Spinal cord (tissue), 10 donors: Measurements from ENCODE around the gene CLEC3B. TPM values are rescaled to one million over a fixed set of nuclear protein-coding genes. Genes with fewer than 3 reads are reported as not detected.

ENCODE experiments used
- DNase-seq, 6 donors: peaks; one replicate each; pipeline versions ENCODE4 v3.0.0 to v3.0.0-alpha.2; 2013 to 2015; ENCODE audit warnings: low spot score in 6 of 6, low read depth in 4 of 6
- H3K27ac ChIP-seq: one replicate; pipeline ENCODE4 v1.5.1; 2013; ENCODE audit warnings: low read depth, low read length, control low read depth
- H3K27me3 ChIP-seq: one replicate; pipeline ENCODE4 v1.6.1; 2013; ENCODE audit warnings: low read length; ENCODE audit not compliant: control insufficient read depth, insufficient read depth
- H3K36me3 ChIP-seq: one replicate; pipeline ENCODE4 v1.6.1; 2013; ENCODE audit warnings: low read length; ENCODE audit not compliant: control insufficient read depth, insufficient read depth
- H3K4me1 ChIP-seq: one replicate; pipeline ENCODE4 v1.6.1; 2013; ENCODE audit warnings: low read length; ENCODE audit not compliant: control insufficient read depth, insufficient read depth
- H3K4me3 ChIP-seq: one replicate; pipeline ENCODE4 v1.5.1; 2013; ENCODE audit warnings: low read depth, low read length, control low read depth
- H3K9me3 ChIP-seq: one replicate; pipeline ENCODE4 v1.6.1; 2013; ENCODE audit warnings: low read length; ENCODE audit not compliant: control insufficient read depth, insufficient read depth
- WGBS: methylation state at CpG from one replicate; pipeline ENCODE4 v1.1.5; 2013; ENCODE audit warnings: missing lambda C conversion rate; ENCODE audit not compliant: insufficient coverage; 5-methylcytosine and 5-hydroxymethylcytosine counted together
- polyA plus RNA-seq, 2 donors: library from polyadenylated mRNA; unstranded; fragments of 120-200 nt; gene quantifications; one replicate each; pipeline ENCODE4 v1.2.1, GENCODE V29; 2013; ENCODE audit not compliant: insufficient read length in 2 of 2
- total RNA-seq, 2 donors: library from RNA; depleted of rRNA in 1 of 2; stranded (reverse); fragments of 120-200 nt in 1 of 2; fragments of >200 nt in 1 of 2; gene quantifications; one replicate each; pipeline versions ENCODE4 v1.2.3 to v1.2.4, GENCODE V29; 2013 to 2014
- donor health status: healthy.

CLEC3B gene
- total and polyA plus RNA-seq, 4 donors, result 91.2 to 391 (median 138) TPM

DNA sequence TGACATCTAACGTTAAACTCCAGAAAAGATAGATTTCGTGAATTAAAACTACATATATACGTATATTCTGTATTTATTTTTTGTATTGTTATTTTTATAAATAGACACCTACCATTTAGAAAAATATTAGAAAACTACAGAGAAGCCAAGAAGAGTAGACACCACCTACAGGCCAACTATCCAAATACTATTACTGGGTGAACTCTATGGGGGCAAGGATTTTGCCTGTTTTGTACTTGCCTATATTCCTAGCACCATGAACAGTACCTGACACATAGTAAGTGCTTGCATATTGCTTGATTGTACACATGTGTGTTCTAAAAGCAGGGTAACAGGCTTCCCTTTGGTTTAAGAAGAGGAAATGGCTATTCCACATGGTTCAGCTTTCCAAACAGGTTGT, 24.4 kb upstream of the CLEC3B start:
- no peaks in the 10 kb centered on the region for H3K9me3 ChIP-seq
- no peak overlapping the region for H3K4me3 ChIP-seq
- no CpG with 5 or more reads among the region's 3 CpGs for WGBS
- H3K27me3 ChIP-seq, result no peaks in the 10 kb centered on the region
- DNase-seq, result no peak
- peaks cover 27% of the 10 kb centered on the region for H3K36me3 ChIP-seq
- no peaks in the 10 kb centered on the region for H3K4me1 ChIP-seq
- no peak overlapping the region for H3K27ac ChIP-seq

DNA sequence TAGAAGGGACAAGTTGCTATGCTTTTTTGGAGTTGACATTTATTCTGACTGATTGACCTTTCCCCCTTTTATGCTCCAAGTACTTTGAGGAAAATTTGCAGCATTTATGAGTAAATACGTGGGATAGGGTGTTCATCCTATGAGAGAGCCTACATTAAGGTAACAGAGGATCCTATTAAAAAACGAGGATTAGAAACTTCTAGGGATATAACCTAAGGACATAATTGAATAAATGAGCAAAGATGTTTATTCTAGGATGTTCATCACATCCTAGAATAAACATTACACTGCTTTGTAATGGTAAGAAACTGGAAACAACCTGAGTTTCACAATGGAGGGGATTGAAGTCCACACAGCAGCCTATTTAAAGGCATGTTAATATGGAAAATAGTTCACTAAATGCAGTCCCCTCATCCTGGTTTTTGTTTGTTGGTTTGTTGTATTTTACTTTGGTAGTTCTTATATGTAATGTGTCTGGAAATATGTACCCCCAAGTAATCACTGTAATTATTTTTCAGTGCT, 23.9 kb upstream of the CLEC3B start:
- Histone ChIP-seq H3K27me3 (no peaks in the 10 kb centered on the region), H3K9me3 (no peaks in the 10 kb centered on the region), H3K36me3 (peaks cover 32% of the 10 kb centered on the region), H3K4me3 (no peak overlapping the region), H3K27ac (no peak overlapping the region), H3K4me1 (no peaks in the 10 kb centered on the region)
- DNase-seq, result no peak
- no CpG with 5 or more reads among the region's 2 CpGs for WGBS

DNA sequence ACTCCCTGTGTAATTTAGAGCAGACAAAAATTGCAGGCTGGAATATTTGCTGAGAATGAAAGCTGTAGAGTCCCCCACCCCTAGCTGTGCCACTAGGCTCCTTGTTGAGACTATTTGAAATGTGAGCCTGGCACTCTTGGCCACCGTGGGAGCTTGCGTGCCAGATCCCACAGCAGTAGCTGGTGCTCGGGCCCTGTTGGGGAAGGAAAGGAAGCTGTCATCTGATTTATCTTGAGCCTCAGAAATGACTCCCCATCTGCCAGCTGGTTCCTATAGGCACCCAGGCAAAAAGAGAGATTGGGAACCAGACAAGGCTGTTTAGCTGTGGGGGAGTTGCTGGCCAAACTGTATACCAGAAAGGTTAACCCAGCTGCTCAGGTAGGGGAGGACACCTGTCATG, 23.4 kb upstream of the CLEC3B start:
- H3K27me3 ChIP-seq, result no peaks in the 10 kb centered on the region
- no peak overlapping the region for H3K4me3 ChIP-seq
- no peaks in the 10 kb centered on the region for H3K4me1 ChIP-seq
- peaks cover 35% of the 10 kb centered on the region for H3K36me3 ChIP-seq
- H3K27ac ChIP-seq, result no peak overlapping the region
- H3K9me3 ChIP-seq, result no peaks in the 10 kb centered on the region
- 90% methylated on average over 3 of the region's 3 CpGs for WGBS
- DNase-seq, result no peak

DNA sequence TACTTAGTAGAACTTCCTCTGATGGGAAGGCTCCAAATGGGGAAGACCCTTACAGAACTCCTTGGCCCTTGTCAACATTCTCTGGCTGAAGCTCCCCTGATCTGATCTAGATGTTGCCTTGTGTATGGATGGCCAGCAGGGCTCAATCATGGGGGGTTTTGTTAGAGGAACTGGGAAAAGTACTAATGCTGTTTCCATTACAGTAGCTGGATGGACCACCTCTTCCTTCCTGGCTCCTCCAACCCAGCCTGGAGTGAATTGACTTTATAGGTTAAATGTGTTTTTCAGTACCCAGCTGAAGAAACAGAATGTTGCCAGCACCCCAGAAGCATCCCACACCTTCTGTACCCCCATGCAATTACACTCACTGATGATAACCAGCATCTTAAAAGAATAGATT, 22.7 kb upstream of the CLEC3B start:
- Histone ChIP-seq H3K4me1 (no peaks in the 10 kb centered on the region), H3K27me3 (no peaks in the 10 kb centered on the region), H3K36me3 (peaks cover 33% of the 10 kb centered on the region), H3K27ac (no peak overlapping the region), H3K9me3 (no peaks in the 10 kb centered on the region), H3K4me3 (no peak overlapping the region)
- no peak for DNase-seq

DNA sequence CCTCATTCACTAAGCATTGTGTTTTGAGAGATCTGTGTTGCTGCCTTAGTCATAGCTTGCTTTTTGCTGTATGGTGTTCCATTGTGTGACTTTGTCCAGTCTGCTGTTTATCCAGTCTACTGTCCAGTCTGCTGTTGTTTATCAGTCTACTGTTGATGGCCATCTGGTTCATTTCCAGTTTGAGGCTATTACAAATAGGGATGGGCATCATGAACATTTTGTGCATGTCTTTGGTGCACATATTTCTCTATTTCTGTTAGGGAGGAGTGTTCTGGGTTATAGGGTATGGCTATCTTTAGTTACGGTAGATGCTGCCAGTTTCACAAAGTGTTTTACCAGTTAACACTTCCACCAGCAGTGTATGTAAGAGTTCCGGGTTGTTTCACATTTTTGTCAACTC, 22.2 kb upstream of the CLEC3B start:
- Histone ChIP-seq H3K27ac (no peak overlapping the region), H3K36me3 (peaks cover 33% of the 10 kb centered on the region), H3K4me1 (no peaks in the 10 kb centered on the region), H3K9me3 (no peaks in the 10 kb centered on the region), H3K27me3 (no peaks in the 10 kb centered on the region), H3K4me3 (no peak overlapping the region)
- DNase-seq, result no peak
- 100% methylated on average over 1 of the region's 2 CpGs for WGBS

DNA sequence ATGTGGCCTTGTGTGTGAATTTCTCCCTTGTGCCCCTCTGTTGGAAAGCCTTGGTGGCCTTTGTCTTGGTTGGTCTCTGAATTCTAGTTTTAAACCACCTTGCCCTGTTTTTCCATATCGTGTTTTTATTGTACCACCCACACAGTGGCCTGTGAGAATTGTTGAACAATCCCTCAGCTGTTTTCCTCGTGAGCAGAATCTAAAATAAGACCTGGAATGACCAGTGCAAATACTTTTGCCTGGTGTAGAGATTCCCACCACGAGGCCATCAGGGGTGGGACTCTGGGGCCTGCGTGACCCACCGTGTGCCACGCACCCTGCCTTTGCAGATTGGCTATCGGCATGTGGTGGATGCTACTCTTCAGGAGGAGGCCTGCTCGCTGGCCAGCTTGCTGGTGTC, 19.0 kb upstream of the CLEC3B start:
- DNase-seq, result no peak
- no peak overlapping the region for H3K27ac ChIP-seq
- no peaks in the 10 kb centered on the region for H3K9me3 ChIP-seq
- no peaks in the 10 kb centered on the region for H3K4me1 ChIP-seq
- H3K4me3 ChIP-seq, result no peak overlapping the region
- WGBS, result 95% methylated on average over 7 of the region's 8 CpGs
- H3K36me3 ChIP-seq, result peaks cover 28% of the 10 kb centered on the region
- no peaks in the 10 kb centered on the region for H3K27me3 ChIP-seq

DNA sequence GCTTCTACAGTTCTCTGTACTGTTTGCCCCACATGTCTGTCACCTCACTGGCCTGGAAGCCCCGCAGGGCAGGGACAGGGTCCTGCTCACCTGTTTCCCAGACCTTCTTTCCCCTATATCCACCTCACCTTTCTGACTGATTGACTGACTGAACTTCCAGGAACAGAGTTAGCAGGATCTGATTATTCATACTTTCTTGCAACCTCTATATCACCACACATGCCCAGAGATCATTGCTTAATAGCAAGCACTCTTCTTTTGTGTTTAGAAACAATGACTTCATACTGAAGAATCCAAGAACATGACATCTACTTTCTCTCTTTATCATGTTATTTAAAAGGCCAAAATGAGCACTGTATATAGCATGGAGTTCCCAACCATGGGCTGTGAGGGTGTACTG, 18.0 kb upstream of the CLEC3B start:
- DNase-seq, result no peak
- no peaks in the 10 kb centered on the region for H3K9me3 ChIP-seq
- H3K36me3 ChIP-seq, result peaks cover 23% of the 10 kb centered on the region
- 100% methylated on average over 1 of the region's 1 CpG for WGBS
- no peak overlapping the region for H3K27ac ChIP-seq
- no peaks in the 10 kb centered on the region for H3K27me3 ChIP-seq
- H3K4me3 ChIP-seq, result no peak overlapping the region
- no peaks in the 10 kb centered on the region for H3K4me1 ChIP-seq

DNA sequence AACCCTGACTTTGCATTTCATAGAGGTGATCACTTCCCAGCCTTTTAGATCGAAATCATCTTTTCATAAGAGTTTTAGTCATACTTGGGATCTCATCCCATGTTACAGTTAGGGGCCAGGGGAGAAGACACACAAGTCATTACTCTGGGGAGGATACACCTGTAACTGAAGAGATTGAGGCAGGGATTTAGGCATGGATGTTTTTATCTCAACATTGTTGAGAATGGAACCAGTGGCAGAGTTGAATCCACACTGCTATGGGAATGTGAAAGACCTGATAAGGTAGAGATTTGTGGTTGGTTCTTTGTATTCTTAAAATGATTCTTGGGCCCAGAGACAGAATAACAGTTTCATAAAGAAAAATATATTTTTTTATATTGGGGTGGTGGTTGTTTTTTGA, 16.2 kb upstream of the CLEC3B start:
- DNase-seq, result no peak
- Histone ChIP-seq H3K36me3 (peaks cover 29% of the 10 kb centered on the region), H3K4me1 (no peaks in the 10 kb centered on the region), H3K9me3 (no peaks in the 10 kb centered on the region), H3K27me3 (no peaks in the 10 kb centered on the region), H3K27ac (no peak overlapping the region), H3K4me3 (no peak overlapping the region)
- no CpG with 5 or more reads among the region's 1 CpG for WGBS

DNA sequence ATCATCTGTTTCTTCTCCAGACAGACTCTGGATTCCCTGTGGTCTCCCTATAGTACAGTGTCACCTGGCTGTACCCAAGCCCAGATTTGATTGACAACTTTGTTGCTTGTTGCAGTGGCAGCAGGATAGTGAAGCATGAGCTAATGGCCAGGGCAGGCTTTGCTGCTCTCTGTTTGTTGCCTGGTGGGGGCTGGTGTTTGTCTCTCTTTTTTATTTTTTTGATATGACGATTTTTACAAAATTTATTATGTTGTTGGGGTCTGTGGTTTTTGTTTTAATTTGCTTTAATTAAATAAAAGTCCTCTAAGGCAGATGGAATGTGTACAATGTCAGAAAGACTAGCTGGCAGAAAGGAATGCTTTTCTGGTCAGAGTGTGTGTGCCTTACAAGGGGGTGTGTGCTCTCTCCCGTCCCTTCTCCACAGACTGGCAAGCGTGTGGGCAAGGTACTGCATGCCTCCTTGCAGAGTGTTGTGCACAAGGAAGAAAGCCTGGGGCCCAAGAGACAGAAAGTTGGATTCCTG, 15.2 kb upstream of the CLEC3B start:
- Histone ChIP-seq H3K27me3 (no peaks in the 10 kb centered on the region), H3K9me3 (no peaks in the 10 kb centered on the region), H3K4me1 (no peaks in the 10 kb centered on the region), H3K36me3 (peaks cover 29% of the 10 kb centered on the region), H3K27ac (peak overlapping the region; percentile 67), H3K4me3 (no peak overlapping the region)
- DNase-seq, result no peak
- 80% methylated on average over 1 of the region's 3 CpGs for WGBS

DNA sequence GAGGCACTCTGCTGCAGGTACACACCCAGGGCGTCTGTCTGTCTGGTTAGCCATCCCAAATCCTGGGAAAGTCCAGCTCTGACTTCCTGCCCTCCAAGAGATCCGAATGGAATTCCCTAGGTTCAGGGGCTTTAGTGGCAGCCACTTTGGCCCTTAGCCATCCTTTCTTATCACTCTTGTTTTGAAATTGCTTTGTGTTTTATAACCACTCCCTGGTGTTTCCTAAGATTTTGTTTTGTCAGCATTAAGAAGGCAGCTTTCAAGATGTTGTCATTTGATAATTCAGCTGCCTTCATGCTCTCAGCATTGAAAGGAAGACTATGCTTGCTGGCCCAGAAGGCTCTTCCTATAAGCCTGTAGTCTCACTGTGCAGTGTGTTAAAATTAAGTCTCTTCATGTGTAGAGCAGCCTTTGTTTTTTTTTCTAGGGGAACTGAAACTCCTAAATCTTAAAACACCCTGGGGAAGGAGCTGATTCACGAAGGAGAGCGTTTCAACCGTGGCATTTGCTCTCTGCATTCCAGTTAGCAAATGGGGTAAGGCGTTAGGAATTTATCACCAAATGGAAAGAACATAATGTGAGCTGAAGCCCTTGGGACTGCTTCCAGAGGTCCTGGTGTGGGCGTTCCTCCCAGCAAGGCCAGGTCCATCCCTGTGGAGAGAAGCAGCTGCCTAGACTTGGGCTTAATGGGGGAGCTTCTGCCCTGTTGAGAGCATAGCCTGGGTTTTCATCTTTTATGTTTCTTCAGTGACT, 14.2 kb upstream of the CLEC3B start:
- no peak overlapping the region for H3K4me3 ChIP-seq
- no peaks in the 10 kb centered on the region for H3K9me3 ChIP-seq
- H3K27ac ChIP-seq, result peak overlapping the region; percentile 67
- no peaks in the 10 kb centered on the region for H3K27me3 ChIP-seq
- H3K36me3 ChIP-seq, result peaks cover 24% of the 10 kb centered on the region
- 67% methylated on average over 5 of the region's 7 CpGs for whole genome bisulfite sequencing
- no peaks in the 10 kb centered on the region for H3K4me1 ChIP-seq
- peak in 2 of 6 donors; percentile 52 to 77 for DNase-seq
